Activated CD4-positive, alpha-beta T cell treated with anti-CD3 and anti-CD28 coated beads, Interleukin-2, amount 10 ng/mL, durations not matched to agents 7 days and 5 days (primary cell): ENCODE results near the gene TMEM250. TPM values are rescaled to one million over a fixed set of nuclear protein-coding genes. Genes with fewer than 3 reads are reported as not detected.

ENCODE experiments used
- CTCF ChIA-PET: fragments of 350-600 bp; sonication (Branson Sonifier 250); formaldehyde crosslinking; loops from one replicate; lab custom pipeline; 2021; ENCODE audit warnings: antibody characterized with exemption; lab: Charles Lee
- POLR2A ChIA-PET: fragments of 350-600 bp; sonication (Branson Sonifier 250); formaldehyde crosslinking; loops from one replicate; lab custom pipeline; 2021; ENCODE audit warnings: antibody characterized with exemption; lab: Charles Lee
- DNase-seq: peaks from one replicate; pipeline ENCODE4 v3.0.0-alpha.2; 2020
- H3K27ac Mint-ChIP-seq: one replicate; pipeline ENCODE4 v1.8.0; 2021; ENCODE audit warnings: mild to moderate bottlenecking, moderate library complexity, mixed read lengths
- H3K27me3 Mint-ChIP-seq: one replicate; pipeline ENCODE4 v1.8.0; 2021; ENCODE audit warnings: mixed read lengths
- H3K36me3 Mint-ChIP-seq: one replicate; pipeline ENCODE4 v1.8.0; 2021; ENCODE audit warnings: low read depth, mixed read lengths
- H3K4me1 Mint-ChIP-seq: one replicate; pipeline ENCODE4 v1.8.0; 2021; ENCODE audit warnings: mixed read lengths
- H3K4me3 Mint-ChIP-seq: one replicate; pipeline ENCODE4 v1.8.0; 2021; ENCODE audit warnings: mild to moderate bottlenecking, moderate library complexity, mixed read lengths
- H3K9me3 Mint-ChIP-seq: one replicate; pipeline ENCODE4 v1.8.0; 2021; ENCODE audit warnings: mixed read lengths
- total RNA-seq, 2 experiments: library from RNA; stranded (reverse); gene quantifications; one replicate each; pipeline ENCODE4 v1.2.3, GENCODE V29; 2021

The TMEM250 gene
- total RNA-seq, 2 experiments from 2014 or later, result 50.2 to 56.4 TPM

DNA sequence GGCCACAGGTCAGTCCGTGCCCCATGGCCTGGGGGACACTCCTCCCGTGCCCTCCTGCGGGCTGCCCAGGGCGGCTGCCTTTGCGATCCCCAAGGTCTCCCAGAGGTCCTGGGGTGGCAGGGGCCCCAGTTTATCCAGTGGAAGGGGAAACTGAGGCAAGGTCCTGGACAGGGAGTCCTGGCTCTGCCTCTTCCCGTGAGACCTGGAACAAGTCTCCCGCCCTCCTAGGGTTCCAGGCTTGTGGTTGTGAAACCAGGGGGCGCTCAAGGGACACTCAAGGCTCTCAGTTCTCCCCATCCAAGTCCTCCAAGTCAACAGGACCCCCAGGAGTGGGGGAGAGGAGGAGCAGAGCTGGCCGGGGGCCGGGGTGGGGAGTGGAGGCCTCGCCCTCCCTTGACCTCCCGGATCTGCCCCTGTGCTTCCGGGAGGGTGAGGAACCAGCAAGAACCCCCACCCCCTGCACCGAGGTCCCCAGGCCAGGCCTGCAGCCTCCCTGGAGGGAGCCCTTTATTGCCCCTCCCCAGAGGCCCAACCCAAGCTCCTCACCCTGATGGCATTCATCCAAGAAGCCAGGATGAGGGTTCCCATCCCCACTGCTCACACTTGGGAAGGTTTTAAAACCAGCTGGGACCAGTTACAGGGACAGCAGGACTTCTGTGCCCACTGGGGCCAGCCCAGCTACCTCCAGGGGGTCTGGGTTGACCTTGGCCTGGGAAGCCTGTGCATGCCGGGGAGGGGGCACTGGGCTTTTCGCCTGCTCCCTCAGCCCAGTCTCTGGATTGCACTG lies 24.7 kb upstream of the TMEM250 start:
- no peak for DNase-seq
- Mint-ChIP-seq H3K9me3 (no peaks in the 10 kb centered on the region), H3K4me3 (no peak overlapping the region), H3K4me1 (no peaks in the 10 kb centered on the region), H3K36me3 (no peaks in the 10 kb centered on the region), H3K27ac (no peak overlapping the region), H3K27me3 (no peaks in the 10 kb centered on the region)
- POLR2A ChIA-PET, result no interaction called here
- CTCF ChIA-PET, result no interaction called here

DNA sequence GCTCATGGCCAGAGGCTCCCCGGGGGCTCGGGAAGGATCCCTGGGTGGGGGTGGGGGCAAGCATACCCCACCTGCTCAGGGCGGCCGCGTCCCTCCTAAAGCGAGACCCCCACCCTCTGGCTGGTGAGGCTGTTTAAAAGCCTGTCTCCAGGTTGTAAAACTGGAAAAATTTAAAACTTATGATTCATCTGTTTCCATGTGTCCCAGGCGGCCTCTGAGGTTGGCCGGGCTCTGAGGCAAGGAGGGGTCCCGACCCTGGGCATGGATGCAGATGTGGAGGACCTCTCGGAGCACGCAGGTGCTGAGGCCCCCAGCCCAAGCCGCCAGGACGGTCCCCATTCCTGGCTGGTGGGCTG lies 24.2 kb upstream of the TMEM250 start:
- H3K9me3 Mint-ChIP-seq, result no peaks in the 10 kb centered on the region
- DNase-seq, result no peak
- H3K4me1 Mint-ChIP-seq, result no peaks in the 10 kb centered on the region
- POLR2A ChIA-PET, result no interaction called here
- CTCF ChIA-PET, result no interaction called here
- H3K27me3 Mint-ChIP-seq, result no peaks in the 10 kb centered on the region
- no peak overlapping the region for H3K27ac Mint-ChIP-seq
- H3K36me3 Mint-ChIP-seq, result no peaks in the 10 kb centered on the region
- no peak overlapping the region for H3K4me3 Mint-ChIP-seq

DNA sequence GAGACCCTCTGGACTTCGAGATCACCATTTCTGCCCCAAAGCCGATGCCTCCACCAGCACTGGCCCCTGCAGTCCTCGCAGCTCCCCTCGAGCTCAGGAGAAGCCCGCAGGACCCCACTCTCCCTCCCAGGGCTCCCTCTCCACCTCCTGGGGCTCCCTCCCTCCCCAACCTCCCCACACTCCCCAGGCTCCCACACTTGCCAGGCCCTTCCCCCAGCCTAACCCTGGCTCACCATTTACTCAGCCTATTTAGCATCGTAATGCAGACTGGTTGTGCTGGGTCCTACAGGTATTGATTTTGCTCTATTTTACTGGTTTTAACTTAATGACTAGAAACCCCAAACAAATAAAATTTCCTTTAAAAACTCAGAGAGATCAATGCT lies 23.7 kb upstream of the TMEM250 start:
- ChIA-PET CTCF (no interaction called here), POLR2A (no interaction called here)
- H3K36me3 Mint-ChIP-seq, result no peaks in the 10 kb centered on the region
- DNase-seq, result no peak
- no peaks in the 10 kb centered on the region for H3K27me3 Mint-ChIP-seq
- H3K4me1 Mint-ChIP-seq, result no peaks in the 10 kb centered on the region
- H3K27ac Mint-ChIP-seq, result no peak overlapping the region
- H3K4me3 Mint-ChIP-seq, result no peak overlapping the region
- H3K9me3 Mint-ChIP-seq, result no peaks in the 10 kb centered on the region

DNA sequence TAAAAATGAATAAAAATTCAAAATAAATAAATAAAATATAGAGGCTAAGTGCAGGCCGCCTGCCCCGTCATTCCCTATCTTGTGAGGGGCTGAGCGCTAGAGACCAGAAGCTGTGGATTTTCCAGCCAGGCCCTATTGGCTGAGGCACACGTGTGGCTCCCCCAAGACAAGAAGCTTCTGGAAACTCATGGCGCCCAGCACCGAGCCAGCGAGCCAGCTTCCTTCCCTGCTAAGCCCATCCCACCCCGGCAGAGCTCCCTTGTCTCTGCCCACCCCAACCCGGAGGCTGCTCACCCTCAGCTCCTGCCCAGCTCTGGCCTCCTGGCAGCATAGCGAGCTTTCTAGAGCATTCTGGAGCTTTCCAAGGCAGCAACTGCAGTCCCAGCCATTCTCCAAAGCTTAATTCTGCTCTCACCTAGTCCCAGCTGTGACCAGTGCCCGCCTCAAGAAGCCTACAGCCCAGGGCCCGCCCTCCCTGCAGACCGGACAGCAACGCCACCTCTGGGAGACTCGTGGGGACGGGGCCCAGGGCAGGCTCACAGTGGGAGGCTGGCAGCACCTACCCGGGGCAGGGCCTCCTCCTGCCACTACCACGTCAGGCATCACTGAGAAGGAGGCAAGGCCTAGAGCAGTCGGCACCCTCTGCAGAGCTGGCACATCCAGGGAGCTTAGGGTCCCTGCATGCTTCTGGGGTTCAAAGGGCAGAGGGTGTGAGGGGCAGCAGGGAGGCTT lies 23.2 kb upstream of the TMEM250 start:
- no peaks in the 10 kb centered on the region for H3K4me1 Mint-ChIP-seq
- no peak for DNase-seq
- H3K36me3 Mint-ChIP-seq, result no peaks in the 10 kb centered on the region
- ChIA-PET POLR2A (no interaction called here), CTCF (no interaction called here)
- no peak overlapping the region for H3K27ac Mint-ChIP-seq
- no peaks in the 10 kb centered on the region for H3K9me3 Mint-ChIP-seq
- no peak overlapping the region for H3K4me3 Mint-ChIP-seq
- H3K27me3 Mint-ChIP-seq, result no peaks in the 10 kb centered on the region

DNA sequence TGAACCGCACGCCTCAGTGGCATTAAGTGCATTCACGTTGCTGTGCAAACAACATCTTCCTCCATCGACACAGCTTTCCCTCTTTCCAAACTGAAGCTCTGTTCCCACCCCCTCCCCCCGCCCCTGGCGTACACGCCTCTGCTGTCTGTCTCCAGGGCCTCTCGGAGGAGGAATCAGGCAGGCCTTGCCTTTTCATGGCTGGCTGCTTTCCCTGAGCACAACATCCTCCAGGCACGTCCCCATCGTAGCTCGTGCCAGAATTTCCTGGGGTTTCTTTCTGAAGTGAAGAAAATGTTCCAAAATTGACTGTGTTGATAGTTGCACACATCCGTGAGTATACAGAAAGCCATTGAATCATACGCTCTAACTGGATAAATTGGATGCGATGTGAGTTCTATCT lies 22.3 kb upstream of the TMEM250 start:
- POLR2A ChIA-PET, result no interaction called here

DNA sequence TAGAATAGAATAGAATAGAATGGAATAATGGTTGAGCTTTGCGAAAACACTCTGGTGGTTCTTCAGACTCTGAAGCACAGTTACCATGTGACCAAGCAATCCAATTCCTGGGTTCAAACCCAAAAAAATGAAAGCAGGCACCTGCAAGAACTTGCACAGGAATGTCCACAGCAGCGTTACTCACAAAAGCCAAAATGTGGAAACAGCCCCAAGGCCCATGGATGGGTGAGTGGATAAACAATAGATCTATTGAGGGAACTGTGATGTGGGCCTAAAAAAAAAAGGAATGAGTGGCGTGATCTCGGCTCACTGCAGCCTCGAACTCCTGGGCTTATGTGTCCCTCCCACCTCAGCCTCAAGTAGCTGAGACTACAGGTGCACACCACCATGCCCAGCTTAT lies 21.4 kb upstream of the TMEM250 start:
- H3K36me3 Mint-ChIP-seq, result no peaks in the 10 kb centered on the region
- no peak for DNase-seq
- CTCF ChIA-PET, result interaction anchor here (0.6 to 0.8 kb wide), 4 partner anchors 11 to 259 kb away, joined by 3 to 4 read pairs (median 3); no protein-coding TSS in a partner anchor
- no peaks in the 10 kb centered on the region for H3K4me1 Mint-ChIP-seq
- no peaks in the 10 kb centered on the region for H3K9me3 Mint-ChIP-seq
- H3K27ac Mint-ChIP-seq, result no peak overlapping the region
- H3K27me3 Mint-ChIP-seq, result no peaks in the 10 kb centered on the region
- no peak overlapping the region for H3K4me3 Mint-ChIP-seq
- POLR2A ChIA-PET, result no interaction called here

More for the DNA sequence above, 22.3 kb upstream of the TMEM250 start:
- no peaks in the 10 kb centered on the region for H3K9me3 Mint-ChIP-seq
- H3K36me3 Mint-ChIP-seq, result no peaks in the 10 kb centered on the region
- CTCF ChIA-PET, result interaction anchor here (0.8 kb wide), 1 partner anchor 12 kb away, joined by 3 read pairs; no protein-coding TSS in a partner anchor
- H3K4me1 Mint-ChIP-seq, result no peaks in the 10 kb centered on the region
- DNase-seq, result no peak
- no peaks in the 10 kb centered on the region for H3K27me3 Mint-ChIP-seq
- no peak overlapping the region for H3K27ac Mint-ChIP-seq
- no peak overlapping the region for H3K4me3 Mint-ChIP-seq

DNA sequence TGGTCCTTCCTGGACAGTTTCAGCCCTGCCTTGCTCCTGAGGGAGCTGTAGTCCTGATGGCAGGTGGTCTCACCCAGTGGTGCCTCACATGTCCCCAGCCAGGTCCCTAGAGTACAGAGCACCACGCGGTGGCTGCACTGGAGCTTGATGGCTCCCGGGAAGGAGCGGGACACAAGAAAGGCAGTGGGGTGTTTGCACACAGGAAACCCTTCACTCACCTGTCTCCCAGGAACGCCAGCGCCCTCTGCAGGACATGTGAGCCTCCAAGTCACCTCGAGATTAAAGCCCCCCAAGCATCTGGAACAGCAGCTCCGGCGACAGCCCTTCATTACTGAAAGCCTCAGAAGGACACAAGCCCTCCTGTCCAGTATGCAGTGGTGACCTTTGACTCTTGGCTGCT lies 19.9 kb upstream of the TMEM250 start:
- H3K4me1 Mint-ChIP-seq, result peaks cover under 1% of the 10 kb centered on the region
- H3K27ac Mint-ChIP-seq, result no peak overlapping the region
- no peaks in the 10 kb centered on the region for H3K36me3 Mint-ChIP-seq
- no peaks in the 10 kb centered on the region for H3K9me3 Mint-ChIP-seq
- peak; percentile 46 for DNase-seq
- POLR2A ChIA-PET, result no interaction called here
- CTCF ChIA-PET, result interaction anchor here (1.8 kb wide), 1 partner anchor 171 kb away, joined by 6 read pairs; no protein-coding TSS in a partner anchor
- no peak overlapping the region for H3K4me3 Mint-ChIP-seq
- peaks cover 8% of the 10 kb centered on the region for H3K27me3 Mint-ChIP-seq

DNA sequence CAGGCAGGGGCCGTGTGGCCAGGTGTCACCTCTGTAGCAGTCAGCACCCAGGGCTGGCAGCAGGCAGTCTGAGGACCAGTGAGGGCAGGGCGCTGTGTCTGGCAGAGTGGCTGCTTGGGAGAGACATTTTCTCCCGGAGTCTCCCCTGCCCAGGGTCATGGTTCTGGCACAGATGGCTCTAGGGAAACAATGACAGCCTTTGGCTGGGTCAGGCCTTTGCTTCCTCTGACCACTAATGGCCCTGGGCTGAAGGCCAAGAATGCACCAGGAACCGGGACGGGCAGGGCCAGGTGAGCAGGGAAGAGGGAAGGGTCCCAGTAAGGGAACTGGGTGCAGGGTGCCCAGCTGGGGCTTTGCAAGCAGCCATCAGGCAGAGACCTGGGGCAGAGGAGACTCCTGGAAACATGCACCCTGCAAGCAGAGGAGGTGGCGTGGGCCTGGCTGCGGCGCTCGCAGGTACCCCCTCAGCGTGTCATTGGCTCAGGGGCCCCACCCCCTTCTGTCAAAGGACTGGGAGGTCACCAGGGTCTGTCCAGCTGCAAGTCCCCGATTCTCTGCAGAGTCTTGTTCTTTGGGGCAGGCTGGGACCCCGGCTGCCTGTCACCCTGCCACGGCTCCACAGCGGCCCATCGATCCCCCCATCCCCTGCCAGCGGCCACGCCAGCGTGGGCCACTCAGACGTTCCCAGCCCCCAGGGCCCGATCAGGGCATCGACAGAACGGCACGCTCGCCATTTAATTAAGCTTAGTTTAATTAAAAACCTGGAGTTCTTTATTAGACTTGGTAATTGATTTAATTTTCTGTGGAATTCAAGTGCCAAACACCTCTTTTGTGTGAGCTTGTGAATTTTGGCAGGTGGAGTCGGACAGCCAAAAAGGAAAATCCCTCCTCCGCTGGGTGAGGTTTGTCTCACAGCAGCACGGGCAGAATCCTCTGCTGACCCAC lies 18.9 kb upstream of the TMEM250 start:
- no peak overlapping the region for H3K27ac Mint-ChIP-seq
- H3K9me3 Mint-ChIP-seq, result no peaks in the 10 kb centered on the region
- no peak overlapping the region for H3K4me3 Mint-ChIP-seq
- peaks cover 11% of the 10 kb centered on the region for H3K27me3 Mint-ChIP-seq
- H3K4me1 Mint-ChIP-seq, result peaks cover 2% of the 10 kb centered on the region
- CTCF ChIA-PET, result interaction anchor here (1.8 kb wide), 1 partner anchor 170 kb away, joined by 6 read pairs; no protein-coding TSS in a partner anchor
- POLR2A ChIA-PET, result no interaction called here
- no peak for DNase-seq
- H3K36me3 Mint-ChIP-seq, result no peaks in the 10 kb centered on the region

DNA sequence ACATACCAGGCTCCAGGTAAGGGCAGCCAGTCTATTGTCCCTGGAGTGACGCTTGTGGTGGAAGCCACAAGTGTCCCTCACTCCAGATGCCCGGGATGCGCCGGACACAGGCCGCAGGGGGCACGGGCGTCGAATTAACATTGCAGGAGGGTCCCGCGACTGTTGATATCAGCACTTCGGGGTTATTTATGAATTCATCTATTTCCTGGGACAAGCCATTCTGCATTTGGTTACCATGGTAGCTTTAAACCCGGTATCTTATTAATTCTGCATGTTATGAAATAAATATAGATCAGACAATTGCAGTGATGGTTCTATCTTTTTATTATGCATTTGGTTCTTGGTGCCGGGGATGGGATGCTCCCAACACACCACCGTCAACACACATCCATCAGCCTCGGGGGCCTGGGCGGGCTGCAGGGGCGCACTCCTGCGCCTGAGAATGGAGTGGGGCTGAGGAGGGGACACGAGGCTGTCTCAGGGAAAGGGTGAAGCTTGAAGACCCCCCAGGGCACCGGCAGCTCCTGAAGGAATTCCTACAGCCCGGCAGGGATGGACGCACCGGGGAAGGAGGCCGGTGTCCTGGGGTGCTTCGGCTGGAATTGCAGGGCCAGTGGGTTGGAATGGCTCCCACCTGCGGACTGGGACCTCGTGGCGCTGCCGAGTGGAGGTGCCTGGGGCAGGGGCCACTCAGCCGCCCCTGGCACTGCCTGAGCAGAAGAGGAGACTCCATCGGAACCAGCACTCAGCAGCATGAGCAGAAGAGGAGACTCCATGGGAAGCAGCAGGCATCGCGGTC lies 17.7 kb upstream of the TMEM250 start:
- no peaks in the 10 kb centered on the region for H3K9me3 Mint-ChIP-seq
- H3K4me1 Mint-ChIP-seq, result peaks cover 2% of the 10 kb centered on the region
- H3K27ac Mint-ChIP-seq, result no peak overlapping the region
- H3K36me3 Mint-ChIP-seq, result no peaks in the 10 kb centered on the region
- no peak overlapping the region for H3K4me3 Mint-ChIP-seq
- POLR2A ChIA-PET, result no interaction called here
- CTCF ChIA-PET, result no interaction called here
- peaks cover 20% of the 10 kb centered on the region for H3K27me3 Mint-ChIP-seq
- no peak for DNase-seq

DNA sequence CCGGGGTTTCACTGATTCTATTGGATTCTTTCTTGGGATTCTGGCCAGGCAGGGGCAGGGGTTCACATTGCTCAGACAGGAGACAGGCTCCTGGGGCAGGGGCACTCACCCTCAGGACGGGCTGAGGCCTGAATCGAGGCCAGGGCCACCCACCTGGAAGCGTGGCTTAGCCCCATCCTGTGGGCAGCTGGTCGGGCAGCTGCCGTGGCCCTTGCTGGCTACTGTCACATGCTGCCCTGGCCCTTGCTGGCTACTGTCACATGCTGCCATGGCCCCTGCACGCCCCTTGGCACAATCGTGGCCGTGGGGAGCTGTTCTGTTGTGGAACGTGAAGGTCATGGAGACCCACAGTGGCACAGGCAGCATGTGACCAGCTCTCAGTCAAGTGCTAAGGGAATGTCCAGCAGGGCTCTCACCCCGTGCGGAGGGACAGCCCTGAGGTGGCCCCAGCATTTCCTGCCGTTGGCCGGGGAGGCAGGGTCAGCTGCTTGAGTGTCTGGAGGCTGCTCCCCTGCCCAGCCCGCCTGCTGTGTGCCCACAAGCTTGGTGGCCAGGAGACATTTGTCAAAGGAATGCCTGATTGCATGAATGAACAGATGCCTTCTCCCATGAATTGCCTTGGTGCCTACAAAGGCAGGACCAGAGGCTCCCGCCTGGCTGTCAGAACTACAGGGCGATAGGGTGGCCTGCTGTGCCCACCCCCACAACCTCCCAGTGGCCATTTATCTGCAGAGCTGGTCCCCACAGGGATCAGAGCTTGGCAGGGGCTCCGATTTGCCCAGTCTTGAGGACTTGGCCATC lies 16.9 kb upstream of the TMEM250 start:
- no peak for DNase-seq
- peaks cover 20% of the 10 kb centered on the region for H3K27me3 Mint-ChIP-seq
- H3K4me1 Mint-ChIP-seq, result peaks cover 2% of the 10 kb centered on the region
- POLR2A ChIA-PET, result interaction anchor here (0.5 kb wide), 1 partner anchor 29 kb away, joined by 3 read pairs; no protein-coding TSS in a partner anchor
- no peak overlapping the region for H3K27ac Mint-ChIP-seq
- CTCF ChIA-PET, result no interaction called here
- no peaks in the 10 kb centered on the region for H3K9me3 Mint-ChIP-seq
- H3K4me3 Mint-ChIP-seq, result no peak overlapping the region
- H3K36me3 Mint-ChIP-seq, result no peaks in the 10 kb centered on the region

DNA sequence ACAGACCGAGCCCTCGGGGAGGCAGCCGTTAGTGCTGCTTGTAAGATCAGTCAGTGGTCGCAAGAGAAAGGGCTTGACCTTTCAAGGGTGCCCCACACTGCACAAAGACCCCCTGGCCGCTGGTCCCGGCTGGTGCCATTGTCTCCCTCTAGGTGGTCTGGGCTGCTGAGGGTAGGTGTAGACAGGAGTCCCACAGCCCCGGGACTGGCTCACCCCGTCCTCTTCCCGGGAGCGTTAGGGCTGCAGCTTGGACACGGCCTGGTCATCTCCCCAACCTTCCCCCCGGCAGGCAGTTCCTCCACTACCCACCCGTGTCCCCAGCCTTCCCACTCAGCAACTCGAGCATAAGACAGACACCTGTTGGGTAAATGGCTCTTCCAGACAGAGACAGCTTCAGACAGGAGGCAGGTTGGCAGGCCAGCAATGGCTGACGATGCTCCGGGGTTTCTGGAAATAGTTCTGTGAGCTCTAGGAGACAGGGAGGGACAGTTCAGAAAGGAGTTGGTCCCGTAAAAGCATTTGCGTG lies 15.3 kb upstream of the TMEM250 start:
- Mint-ChIP-seq H3K9me3 (no peaks in the 10 kb centered on the region), H3K27me3 (peaks cover 24% of the 10 kb centered on the region), H3K27ac (no peak overlapping the region), H3K4me3 (no peak overlapping the region), H3K36me3 (no peaks in the 10 kb centered on the region), H3K4me1 (peaks cover 2% of the 10 kb centered on the region)
- DNase-seq, result no peak
- ChIA-PET POLR2A (interaction anchor here (0.6 kb wide), 1 partner anchor 145 kb away, joined by 3 read pairs; no protein-coding TSS in a partner anchor), CTCF (no interaction called here)
